HG03558 (cell line): ENCODE measurements around the gene MAGEB3.

Experiments used
- ATAC-seq: cut with Tn5 transposase; IDR thresholded peaks from one replicate; pipeline ENCODE4 v1.9.1; 2021; ENCODE audit warnings: moderate number of reproducible peaks; ENCODE audit not compliant: unreplicated experiment; ENCODE audit errors: extremely low read depth

MAGEB3 gene

DNA sequence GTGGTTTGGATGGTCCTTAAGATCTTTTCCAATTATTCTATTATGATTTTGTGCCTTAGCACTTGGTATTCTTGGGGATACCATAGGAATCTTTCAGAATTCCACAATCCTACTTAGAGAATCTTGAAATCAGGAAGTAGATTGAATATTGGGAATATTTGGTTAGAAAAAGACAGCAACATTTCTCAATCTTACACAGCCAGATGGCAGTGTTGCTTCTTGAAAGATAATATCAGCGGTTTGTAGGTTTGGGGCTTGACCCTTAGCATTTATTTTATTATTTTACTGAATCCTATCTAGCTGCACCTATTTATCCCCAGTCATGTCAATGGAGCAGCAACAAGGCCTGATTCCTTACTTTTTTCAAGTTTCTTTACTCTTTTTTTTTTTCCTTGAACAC is 45.0 kb downstream of the MAGEB3 start:
- no peak for ATAC-seq

DNA sequence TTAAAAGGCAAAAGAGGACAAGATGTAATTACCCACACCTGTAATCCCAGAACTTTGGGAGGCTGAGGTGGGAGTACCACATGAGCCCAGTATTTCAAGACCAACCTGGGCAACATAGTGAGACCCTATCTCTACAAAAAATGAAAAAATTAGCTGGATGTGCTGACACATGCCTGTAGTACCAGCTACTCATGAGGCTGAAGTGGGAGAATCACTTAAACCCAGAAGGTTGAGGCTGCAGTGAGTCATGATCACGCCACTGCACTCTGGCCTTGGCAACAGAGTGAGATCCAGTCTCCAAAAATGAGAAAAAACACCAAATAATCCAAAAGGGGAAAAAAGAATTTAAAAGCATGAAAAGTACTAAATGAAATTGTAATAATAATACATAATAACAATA is 47.9 kb downstream of the MAGEB3 start:
- no peak for ATAC-seq

DNA sequence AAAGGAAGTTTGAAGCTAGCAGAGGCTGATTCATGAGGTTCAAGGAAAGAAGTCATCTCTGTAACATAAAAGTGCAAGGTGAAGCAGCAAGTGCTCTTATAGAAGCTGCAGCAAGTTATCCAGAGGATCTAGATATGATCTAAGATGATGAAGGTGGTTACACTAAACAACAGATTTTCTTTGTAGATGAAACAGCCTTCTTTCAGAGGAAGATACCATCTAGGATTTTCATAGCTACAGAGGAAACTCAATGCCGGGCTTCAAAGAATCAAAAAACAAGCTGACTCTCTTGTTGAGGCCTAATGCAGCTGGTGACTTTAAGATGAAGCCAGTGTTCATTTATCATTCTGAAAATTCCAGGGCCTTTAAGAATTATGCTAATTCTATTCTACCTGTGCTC is 50.0 kb downstream of the MAGEB3 start:
- ATAC-seq, result no peak

DNA sequence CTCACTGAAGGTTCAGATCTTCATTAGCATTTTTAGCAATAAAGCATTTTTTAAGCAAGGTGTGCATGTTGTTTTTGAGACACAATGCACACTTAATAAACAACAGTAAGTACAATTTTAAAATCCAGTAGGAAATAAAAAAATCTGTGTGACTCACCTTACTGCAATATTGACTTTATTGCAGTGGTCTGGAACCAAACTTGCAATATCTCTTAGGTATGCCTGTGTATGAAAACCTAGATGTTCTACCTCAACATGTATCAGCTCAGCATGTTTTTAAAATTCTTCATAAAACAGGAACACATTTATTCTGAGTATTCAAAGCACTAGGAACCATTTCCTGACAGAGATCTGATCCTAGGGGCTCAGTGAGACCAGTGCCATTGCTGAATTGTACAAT is 52.1 kb downstream of the MAGEB3 start:
- ATAC-seq, result no peak

DNA sequence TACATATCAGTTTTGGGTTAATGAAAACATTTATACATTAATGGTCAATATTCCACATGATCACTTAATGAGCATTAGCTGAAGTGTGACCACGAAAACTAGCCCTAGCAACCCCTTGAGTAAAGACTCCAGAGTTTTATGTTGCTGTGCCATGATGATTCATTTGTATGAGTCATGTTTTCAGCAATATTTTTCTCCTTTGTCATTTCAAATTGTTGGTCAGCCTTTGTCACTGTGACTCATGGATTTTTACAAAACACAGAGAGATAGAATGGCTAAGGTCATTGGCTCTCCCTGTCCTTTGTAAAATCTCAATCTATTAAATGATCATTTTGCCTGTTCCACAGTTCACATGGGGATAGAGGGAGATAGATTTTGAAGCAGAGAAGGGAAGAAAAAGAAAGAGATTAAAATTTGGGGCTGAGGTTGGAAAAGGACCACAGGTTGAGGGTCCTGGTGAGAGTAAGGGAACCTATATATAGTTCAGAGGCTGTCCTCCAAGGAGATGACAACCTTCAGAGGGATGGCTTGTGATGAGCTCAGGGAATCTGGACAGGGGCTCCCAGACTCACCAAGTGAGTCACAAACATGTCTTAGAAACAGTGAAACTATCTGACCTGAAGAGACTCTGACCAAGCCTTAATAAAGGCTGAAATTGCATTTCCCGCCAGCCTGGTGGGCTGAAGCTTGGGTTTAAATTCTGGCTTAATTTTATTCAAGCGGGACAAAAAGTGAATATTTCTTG is 53.2 kb downstream of the MAGEB3 start:
- no peak for ATAC-seq
